Peyer's patch (tissue), 4 donors: ENCODE results near the gene PCP4L1.

Experiments used
- CTCF ChIP-seq, 6 experiments: fragments of 450-650 bp in 4 of 6; fragments of 200-600 bp in 2 of 6; sonication (generic) in 1 of 6; IDR thresholded peaks; one replicate each; pipeline ENCODE4 v1.5.1; 2017 to 2019; ENCODE audit warnings: antibody characterized with exemption in 6 of 6, mild to moderate bottlenecking in 3 of 6, moderate library complexity in 1 of 6
- POLR2A ChIP-seq, 2 donors: fragments of 450-650 bp; IDR thresholded peaks; one replicate each; pipeline ENCODE4 v1.5.1; 2017; ENCODE audit warnings: antibody characterized with exemption in 2 of 2, mild to moderate bottlenecking in 2 of 2, moderate library complexity in 2 of 2

- TF ChIP-seq CTCF (IDR thresholded peaks at IDR 0.05) = no peak
- no peak for TF ChIP-seq POLR2A (IDR thresholded peaks at IDR 0.05)
These were observed 38.9 kb downstream of the PCP4L1 start for GRCh38 chr1:161297415-161297814.
